Measurements from ENCODE around the gene TSPAN9.

TSPAN9 gene

GRCh38 chr12:3304436-3305165, 227.4 kb downstream of the TSPAN9 start:
- no peak for DNase-seq

GRCh38 chr12:3305464-3305863, 228.3 kb downstream of the TSPAN9 start:
- no peak for DNase-seq

- no peak for DNase-seq
Observed at GRCh38 chr12:3305904-3306619, 228.9 kb downstream of the TSPAN9 start.

- DNase-seq = no peak
Observed at GRCh38 chr12:3307389-3307788, 230.2 kb downstream of the TSPAN9 start.

- no peak for DNase-seq
Observed at GRCh38 chr12:3308063-3308462, 230.9 kb downstream of the TSPAN9 start.

- no peak for DNase-seq
Observed at GRCh38 chr12:3308609-3309008, 231.4 kb downstream of the TSPAN9 start.

GRCh38 chr12:3309805-3310204, 232.6 kb downstream of the TSPAN9 start:
- no peak for DNase-seq

GRCh38 chr12:3310271-3311026, 233.3 kb downstream of the TSPAN9 start:
- DNase-seq = no peak

- no peak for DNase-seq
Observed at GRCh38 chr12:3311027-3311402, 233.8 kb downstream of the TSPAN9 start.

GRCh38 chr12:3311491-3312103, 234.4 kb downstream of the TSPAN9 start:
- no peak for DNase-seq

- no peak for DNase-seq
Observed at GRCh38 chr12:3313066-3313465, 235.9 kb downstream of the TSPAN9 start.

GRCh38 chr12:3313675-3314663, 236.8 kb downstream of the TSPAN9 start:
- peak in 1 of 2 donors; percentile 25 for DNase-seq

- no peak for DNase-seq
Observed at GRCh38 chr12:3315201-3315661, 238.1 kb downstream of the TSPAN9 start.

GRCh38 chr12:3316776-3317480, 239.7 kb downstream of the TSPAN9 start:
- DNase-seq = no peak

GRCh38 chr12:3317481-3317815, 240.3 kb downstream of the TSPAN9 start:
- no peak for DNase-seq

- DNase-seq = no peak
Observed at GRCh38 chr12:3317841-3318501, 240.8 kb downstream of the TSPAN9 start.

- DNase-seq = no peak
Observed at GRCh38 chr12:3319723-3320492, 242.7 kb downstream of the TSPAN9 start.

- no peak for DNase-seq
Observed at GRCh38 chr12:3320881-3321509, 243.8 kb downstream of the TSPAN9 start.

GRCh38 chr12:3321881-3322280, 244.7 kb downstream of the TSPAN9 start:
- no peak for DNase-seq

Measured in CD4-positive, alpha-beta T cell treated with Interferon alpha-2 for 1 hour (primary cell).